HEK293T (cell line): ENCODE data around the gene ACP7.

ENCODE experiments used
- CTCF ChIA-PET: fragments of 350-600 bp; formaldehyde crosslinking; extraction: SDS; loops from one replicate; lab custom pipeline; 2021; ENCODE audit warnings: antibody characterized with exemption, inconsistent platforms; lab: Yijun Ruan, JAX
- POLR2A ChIA-PET: fragments of 350-600 bp; formaldehyde crosslinking; extraction: SDS; loops from one replicate; lab custom pipeline; 2020; ENCODE audit warnings: antibody characterized with exemption, inconsistent platforms; lab: Yijun Ruan, JAX
- DNase-seq: peaks from one replicate; pipeline ENCODE4 v3.0.0; 2012; ENCODE audit warnings: mixed read lengths; ENCODE audit errors: extremely low spot score
- ARNT ChIP-seq: fragments of 450-650 bp; IDR thresholded peaks from 2 replicates; pipeline ENCODE4 v1.6.1; 2017; ENCODE audit warnings: mild to moderate bottlenecking
- BHLHE40 ChIP-seq: fragments of 450-650 bp; IDR thresholded peaks from 2 replicates; pipeline ENCODE4 v1.6.1; 2016; ENCODE audit warnings: mild to moderate bottlenecking, moderate library complexity, borderline replicate concordance
- CTBP1 ChIP-seq: fragments of 450-650 bp; IDR thresholded peaks from 2 replicates; pipeline ENCODE4 v1.6.1; 2016; ENCODE audit warnings: borderline replicate concordance
- ELF4 ChIP-seq: fragments of 450-650 bp; IDR thresholded peaks from 2 replicates; pipeline ENCODE4 v1.6.1; 2017; ENCODE audit warnings: antibody characterized with exemption
- FOXA1 ChIP-seq: fragments of 450-650 bp; IDR thresholded peaks from 2 replicates; pipeline ENCODE4 v1.6.1; 2016; ENCODE audit warnings: mild to moderate bottlenecking
- FOXK2 ChIP-seq: fragments of 450-650 bp; IDR thresholded peaks from 2 replicates; pipeline ENCODE4 v1.6.1; 2016; ENCODE audit warnings: mild to moderate bottlenecking
- FOXM1 ChIP-seq: fragments of 450-650 bp; IDR thresholded peaks from 2 replicates; pipeline ENCODE4 v1.6.1; 2017; ENCODE audit warnings: mild to moderate bottlenecking, borderline replicate concordance
- HDGF ChIP-seq: fragments of 450-650 bp; IDR thresholded peaks from 2 replicates; pipeline ENCODE4 v1.6.1; 2017; ENCODE audit warnings: antibody characterized with exemption, borderline replicate concordance
- L3MBTL2 ChIP-seq: fragments of 450-650 bp; conservative IDR thresholded peaks from 2 replicates; pipeline ENCODE4 v1.6.1; 2016; ENCODE audit warnings: mild to moderate bottlenecking
- LEF1 ChIP-seq: fragments of 450-650 bp; IDR thresholded peaks from 2 replicates; pipeline ENCODE4 v1.6.1; 2017; ENCODE audit warnings: mild to moderate bottlenecking, borderline replicate concordance
- NFRKB ChIP-seq: fragments of 450-650 bp; IDR thresholded peaks from 2 replicates; pipeline ENCODE4 v1.6.1; 2016; ENCODE audit warnings: mild to moderate bottlenecking, moderate library complexity
- PKNOX1 ChIP-seq: fragments of 450-650 bp; IDR thresholded peaks from 2 replicates; pipeline ENCODE4 v1.6.1; 2016
- SP1 ChIP-seq: fragments of 450-650 bp; IDR thresholded peaks from 2 replicates; pipeline ENCODE4 v1.6.1; 2017
- SUZ12 ChIP-seq: fragments of 450-650 bp; IDR thresholded peaks from 2 replicates; pipeline ENCODE4 v1.6.1; 2016; ENCODE audit warnings: mild to moderate bottlenecking
- TARDBP ChIP-seq: fragments of 450-650 bp; IDR thresholded peaks from 2 replicates; pipeline ENCODE4 v1.6.1; 2016
- ZNF384 ChIP-seq: fragments of 450-650 bp; IDR thresholded peaks from 2 replicates; pipeline ENCODE4 v1.6.1; 2016

Gene ACP7

GRCh38 chr19:39080431-39080830 is 3.7 kb upstream of the ACP7 start:
- ChIA-PET CTCF (no interaction called here), POLR2A (no interaction called here)
- TF ChIP-seq L3MBTL2 = no peak
- TF ChIP-seq FOXA1 = no peak
- TF ChIP-seq SP1 = no peak
- TF ChIP-seq ZNF384 = no peak
- DNase-seq = no peak

DNA sequence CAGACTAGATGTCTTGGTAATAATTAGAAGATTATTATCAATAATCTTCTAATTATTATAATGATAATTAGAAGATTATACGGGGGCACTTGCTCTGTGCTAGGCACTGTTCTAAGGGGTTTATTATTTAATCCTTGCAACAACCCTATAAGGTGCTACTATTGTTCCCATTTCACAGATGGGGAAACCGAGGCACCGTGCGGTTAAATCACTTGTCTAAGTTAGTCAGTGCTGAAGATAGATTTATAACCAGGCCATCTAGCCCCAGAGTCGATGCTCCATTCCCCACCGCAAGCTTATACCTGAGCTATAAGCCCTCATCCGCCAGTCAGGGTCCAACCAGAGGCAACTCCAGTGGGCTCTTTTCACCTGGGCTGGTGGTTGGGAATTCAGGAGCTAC is 2.0 kb upstream of the ACP7 start:
- DNase-seq = no peak
- ChIA-PET CTCF (interaction anchor here (1.2 kb wide), 1 partner anchor 28 kb away, joined by 3 read pairs; no protein-coding TSS in a partner anchor), POLR2A (no interaction called here)
- TF ChIP-seq ZNF384 = no peak
- no peak for TF ChIP-seq CTBP1
- no peak for TF ChIP-seq FOXM1
- no peak for TF ChIP-seq FOXA1
- no peak for TF ChIP-seq BHLHE40
- no peak for TF ChIP-seq NFRKB
- TF ChIP-seq ELF4 = no peak

- CTCF ChIA-PET = interaction anchor here (1.2 kb wide), 1 partner anchor 27 kb away, joined by 3 read pairs; no protein-coding TSS in a partner anchor
- no peak for DNase-seq
- TF ChIP-seq CTBP1 (no peak), ELF4 (no peak), LEF1 (no peak), L3MBTL2 (no peak), ZNF384 (no peak), SUZ12 (no peak), PKNOX1 (no peak), FOXM1 (no peak), ARNT (no peak), TARDBP (no peak), SP1 (no peak), BHLHE40 (no peak), NFRKB (no peak), HDGF (no peak), FOXK2 (no peak), FOXA1 (no peak)
- POLR2A ChIA-PET = no interaction called here
Measured at GRCh38 chr19:39082745-39083598, 1.2 kb upstream of the ACP7 start.

DNA sequence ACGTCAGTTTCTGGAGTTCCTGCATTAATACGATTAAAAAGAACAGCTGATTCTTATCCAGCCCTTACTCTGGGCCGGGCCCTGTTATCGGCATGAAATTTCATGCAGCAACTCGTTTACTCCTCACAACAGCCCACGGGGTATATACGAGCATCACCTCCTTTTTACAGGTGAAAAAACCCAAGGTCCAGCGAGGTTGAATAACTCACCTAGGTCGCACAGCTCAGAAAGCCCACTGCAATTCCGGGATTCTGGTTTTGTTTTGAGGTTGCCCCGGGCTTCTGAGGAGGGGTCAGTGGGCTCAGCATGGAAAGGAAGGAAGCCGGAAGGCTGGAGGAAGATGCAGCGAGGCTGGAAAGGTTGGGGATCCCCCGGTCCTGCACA is 577 bp upstream of the ACP7 start:
- no peak for TF ChIP-seq BHLHE40
- TF ChIP-seq ZNF384 = no peak
- no peak for TF ChIP-seq TARDBP
- TF ChIP-seq L3MBTL2 = no peak
- TF ChIP-seq CTBP1 = no peak
- no peak for TF ChIP-seq FOXM1
- no peak for TF ChIP-seq SUZ12
- no peak for TF ChIP-seq ARNT
- ChIA-PET POLR2A (no interaction called here), CTCF (interaction anchor here (1.2 kb wide), 1 partner anchor 26 kb away, joined by 3 read pairs; no protein-coding TSS in a partner anchor)
- no peak for DNase-seq

- CTCF ChIA-PET = interaction anchor here (0.5 kb wide), 1 partner anchor 8 kb away, joined by 4 read pairs; no protein-coding TSS in a partner anchor
Measured at GRCh38 chr19:39084732-39085080, 538 bp downstream of the ACP7 start.

GRCh38 chr19:39085392-39085791 is 1.2 kb downstream of the ACP7 start:
- DNase-seq = no peak
- ChIA-PET POLR2A (no interaction called here), CTCF (no interaction called here)
- TF ChIP-seq SP1 = no peak
- TF ChIP-seq ELF4 = no peak
- TF ChIP-seq CTBP1 = no peak
- TF ChIP-seq BHLHE40 = no peak
- TF ChIP-seq FOXM1 = no peak
- TF ChIP-seq NFRKB = no peak
- no peak for TF ChIP-seq ZNF384
- TF ChIP-seq TARDBP = no peak
- no peak for TF ChIP-seq ARNT
- no peak for TF ChIP-seq HDGF
- TF ChIP-seq LEF1 = no peak
- TF ChIP-seq SUZ12 = no peak
- no peak for TF ChIP-seq FOXA1
- no peak for TF ChIP-seq FOXK2
- TF ChIP-seq L3MBTL2 = no peak
- no peak for TF ChIP-seq PKNOX1

More at GRCh38 chr19:39084732-39085080, 538 bp downstream of the ACP7 start:
- DNase-seq = no peak
- POLR2A ChIA-PET = no interaction called here
- TF ChIP-seq TARDBP (no peak), HDGF (no peak), ZNF384 (no peak), FOXK2 (no peak), PKNOX1 (no peak), FOXA1 (no peak), L3MBTL2 (no peak), FOXM1 (no peak), BHLHE40 (no peak), CTBP1 (no peak), SUZ12 (no peak), SP1 (no peak), ARNT (no peak), LEF1 (no peak), NFRKB (no peak)
